Natural killer cell (primary cell): ENCODE results near the gene SELENOV. TPM values are rescaled to one million over a fixed set of nuclear protein-coding genes. Genes with fewer than 3 reads are reported as not detected.

Experiments used
- ATAC-seq, 3 donors: fragments of 150-1000 bp in 2 of 3; fragments of 200-7000 bp in 1 of 3; cut with Tn5 transposase; 1 replicate in 1 of 3; 2 replicates in 2 of 3; pipeline ENCODE4 v1.10.0; 2021; ENCODE audit warnings: mild to moderate bottlenecking in 2 of 3, moderate library complexity in 2 of 3
- DNase-seq, 2 donors: peaks; one replicate each; pipeline versions ENCODE4 v3.0.0 to v3.0.0-alpha.2; 2013 to 2021; ENCODE audit warnings: mixed read lengths in 1 of 2
- H3K27ac ChIP-seq: one replicate; pipeline ENCODE4 v1.5.1; 2013; ENCODE audit warnings: mild to moderate bottlenecking, low read length
- H3K27me3 ChIP-seq: one replicate; pipeline ENCODE4 v1.6.1; 2013; ENCODE audit warnings: low read length; ENCODE audit not compliant: control insufficient read depth, insufficient read depth
- H3K36me3 ChIP-seq: one replicate; pipeline ENCODE4 v1.6.1; 2013; ENCODE audit warnings: low read length; ENCODE audit not compliant: control insufficient read depth, insufficient read depth
- H3K4me1 ChIP-seq: one replicate; pipeline ENCODE4 v1.6.1; 2013; ENCODE audit warnings: low read length; ENCODE audit not compliant: control insufficient read depth, insufficient read depth
- H3K4me3 ChIP-seq: one replicate; pipeline ENCODE4 v1.5.1; 2013; ENCODE audit warnings: low read length
- H3K9me3 ChIP-seq: one replicate; pipeline ENCODE4 v1.6.1; 2013; ENCODE audit warnings: low read length; ENCODE audit not compliant: control insufficient read depth, insufficient read depth
- H3K27ac Mint-ChIP-seq, 2 donors: one replicate each; pipeline ENCODE4 v1.8.0; 2022; ENCODE audit warnings: mild to moderate bottlenecking in 2 of 2, mixed read lengths in 2 of 2, moderate library complexity in 1 of 2
- H3K27me3 Mint-ChIP-seq, 2 donors: one replicate each; pipeline ENCODE4 v1.8.0; 2022; ENCODE audit warnings: low read depth in 2 of 2, mixed read lengths in 2 of 2
- H3K36me3 Mint-ChIP-seq: one replicate; pipeline ENCODE4 v1.8.0; 2022; ENCODE audit warnings: mixed read lengths
- H3K4me1 Mint-ChIP-seq, 2 donors: one replicate each; pipeline ENCODE4 v1.8.0; 2022; ENCODE audit warnings: mixed read lengths in 2 of 2
- H3K4me3 Mint-ChIP-seq: one replicate; pipeline ENCODE4 v1.8.0; 2022; ENCODE audit warnings: mild to moderate bottlenecking, moderate library complexity, mixed read lengths
- H3K9me3 Mint-ChIP-seq, 2 donors: one replicate each; pipeline ENCODE4 v1.8.0; 2022; ENCODE audit warnings: mixed read lengths in 2 of 2
- CTCF ChIP-seq: fragments of 200-600 bp; IDR thresholded peaks from one replicate; pipeline ENCODE4 v1.8.0; 2022; ENCODE audit warnings: antibody characterized with exemption
- WGBS: methylation state at CpG from one replicate; pipeline ENCODE4 v1.1.7; 2013; ENCODE audit warnings: missing lambda C conversion rate; ENCODE audit not compliant: insufficient coverage; 5-methylcytosine and 5-hydroxymethylcytosine counted together
- intact Hi-C: fragments of 100-400 bp; cut with micrococcal nuclease; formaldehyde crosslinking; loops from one replicate; pipeline ENCODE4 v1.14.2; 2022
- total RNA-seq, 4 donors: library from RNA; stranded (reverse); fragments of 120-200 nt in 1 of 4; gene quantifications; one replicate each; pipeline versions ENCODE4 v1.2.3 to v1.2.4, GENCODE V29; 2013 to 2022

The SELENOV gene
- total RNA-seq, 3 donors from 2014 or later (not counting 1 experiment from before 2014, with no cell fraction given) = not detected

- H3K4me3 ChIP-seq = no peak overlapping the region
- Mint-ChIP-seq H3K36me3 (no peaks in the 10 kb centered on the region), H3K4me1 (peaks cover 18 to 22% of the 10 kb centered on the region in 2 donors), H3K4me3 (no peak overlapping the region), H3K27ac (no peak overlapping the region), H3K27me3 (no peaks in the 10 kb centered on the region), H3K9me3 (no peaks in the 10 kb centered on the region)
- H3K27me3 ChIP-seq = no peaks in the 10 kb centered on the region
- H3K36me3 ChIP-seq = no peaks in the 10 kb centered on the region
- no peak overlapping the region for H3K27ac ChIP-seq
- no peak for DNase-seq
- 84% methylated on average over 3 of the region's 3 CpGs for WGBS
- no peaks in the 10 kb centered on the region for H3K9me3 ChIP-seq
- no peak for TF ChIP-seq CTCF
- peaks cover 14% of the 10 kb centered on the region for H3K4me1 ChIP-seq
- intact Hi-C loops = loop anchor here (2.0 to 5.0 kb wide), 3 partner anchors 121 to 411 kb away; partner anchors contain the start of gene PLEKHG2
- ATAC-seq = no peak
Observed at GRCh38 chr19:39533791-39534190, 18.9 kb downstream of the SELENOV start.

DNA sequence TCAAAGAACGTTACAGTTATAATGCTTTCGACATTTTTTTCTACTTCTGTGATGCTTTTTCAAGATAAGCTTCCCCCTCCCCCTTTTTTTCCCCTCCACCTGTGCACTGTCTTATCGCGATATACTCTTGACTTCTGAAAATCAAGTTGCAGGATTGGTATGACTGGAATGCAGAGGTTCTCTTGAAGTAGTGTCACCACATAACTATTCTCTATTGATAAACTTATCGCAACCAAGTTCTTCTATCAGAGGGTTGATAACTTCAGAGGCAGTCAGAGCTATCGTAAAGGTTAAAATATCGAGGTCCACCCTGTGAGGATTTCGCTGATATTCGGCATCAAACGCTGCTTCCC, 24.2 kb downstream of the SELENOV start:
- H3K27me3 ChIP-seq = no peaks in the 10 kb centered on the region
- Mint-ChIP-seq H3K9me3 (no peaks in the 10 kb centered on the region), H3K27me3 (peaks cover 0 to 6% of the 10 kb centered on the region in 2 donors), H3K36me3 (no peaks in the 10 kb centered on the region), H3K27ac (peak overlapping the region; percentile 90 to 96), H3K4me3 (peak overlapping the region; percentile 80), H3K4me1 (peaks cover 30 to 31% of the 10 kb centered on the region in 2 donors)
- TF ChIP-seq CTCF = no peak
- peak in 1 of 2 donors; percentile 42 for DNase-seq
- H3K4me3 ChIP-seq = peak overlapping the region; percentile 80
- peaks cover 7% of the 10 kb centered on the region for H3K4me1 ChIP-seq
- H3K9me3 ChIP-seq = no peaks in the 10 kb centered on the region
- H3K27ac ChIP-seq = peak overlapping the region; percentile 83
- WGBS = 5% methylated on average over 8 of the region's 10 CpGs
- no peaks in the 10 kb centered on the region for H3K36me3 ChIP-seq
- intact Hi-C loops = no loop called here
- ATAC-seq = no peak

- H3K27ac ChIP-seq = peak within 1 kb of the TSS; percentile 98
- intact Hi-C loops = no loop called here
- Mint-ChIP-seq H3K9me3 (no peaks in the 10 kb centered on the region), H3K27ac (peak within 1 kb of the TSS; percentile 90 to 96), H3K4me3 (peak within 1 kb of the TSS; percentile 95), H3K36me3 (no peaks in the 10 kb centered on the region), H3K27me3 (peaks cover 0 to 8% of the 10 kb centered on the region in 2 donors), H3K4me1 (peaks cover 30 to 31% of the 10 kb centered on the region in 2 donors)
- H3K9me3 ChIP-seq = no peaks in the 10 kb centered on the region
- ATAC-seq (peak; percentile 93 to 95 (median 93)), DNase-seq (peak; percentile 90 to 98)
- H3K36me3 ChIP-seq = no peaks in the 10 kb centered on the region
- H3K4me3 ChIP-seq = peak within 1 kb of the TSS; percentile 80
- no peaks in the 10 kb centered on the region for H3K27me3 ChIP-seq
- under 1% methylated on average over 84 of the region's 84 CpGs for WGBS
- peaks cover 7% of the 10 kb centered on the region for H3K4me1 ChIP-seq
- peak; percentile 77 for TF ChIP-seq CTCF
Observed at GRCh38 chr19:39539518-39540332, 24.8 kb downstream of the SELENOV start, which contains the start of gene EID2. Gene EID2 (minus strand): TSS chr19:39540161. CDS start chr19:39540079, 82 bp downstream.
